ENCODE results near the gene MMP23B.
"Not testable (repeated sequence)": the region's sequence is repeated elsewhere in the genome, so short reads cannot be mapped to it uniquely, and the experiment has no call there.

MMP23B gene

GRCh38 chr1:1621173-1622009, 10.6 kb upstream of the MMP23B start:
- DNase-seq, result no peak

- DNase-seq, result no peak
Measured at GRCh38 chr1:1622010-1622787, 9.8 kb upstream of the MMP23B start.

DNA sequence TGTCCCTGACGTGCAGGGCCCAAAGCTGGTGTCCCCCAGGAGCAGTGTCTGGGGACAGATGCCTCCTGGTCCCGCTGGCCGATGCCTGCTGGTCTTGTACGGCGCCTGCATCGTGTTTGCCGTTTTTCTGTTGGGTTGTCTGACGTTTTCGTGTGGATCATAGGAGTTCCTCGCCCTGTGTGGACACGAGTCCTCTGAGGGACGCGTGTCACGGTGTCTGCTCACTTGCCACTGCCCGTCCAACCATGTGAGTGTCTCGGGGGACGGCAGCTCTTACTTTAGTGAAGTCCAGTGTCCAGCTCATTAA, 9.2 kb upstream of the MMP23B start:
- DNase-seq, result no peak

DNA sequence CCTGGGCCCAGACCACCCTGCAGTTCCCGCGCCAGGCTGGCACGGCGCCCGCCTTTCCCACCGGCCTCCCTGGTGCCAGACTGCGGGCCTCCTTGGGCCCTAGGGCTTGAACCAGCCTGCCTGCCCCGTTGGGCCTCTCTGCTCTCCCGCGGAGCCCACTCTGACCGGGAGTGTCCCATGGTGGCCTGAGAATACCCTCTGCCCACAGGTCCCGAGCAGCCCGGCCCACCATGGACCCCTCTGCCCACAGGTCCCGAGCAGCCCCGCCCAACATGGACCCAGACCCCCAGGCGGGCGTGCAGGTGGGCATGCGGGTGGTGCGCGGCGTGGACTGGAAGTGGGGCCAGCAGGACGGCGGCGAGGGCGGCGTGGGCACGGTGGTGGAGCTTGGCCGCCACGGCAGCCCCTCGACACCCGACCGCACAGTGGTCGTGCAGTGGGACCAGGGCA, 8.8 kb upstream of the MMP23B start:
- no peak for DNase-seq

DNA sequence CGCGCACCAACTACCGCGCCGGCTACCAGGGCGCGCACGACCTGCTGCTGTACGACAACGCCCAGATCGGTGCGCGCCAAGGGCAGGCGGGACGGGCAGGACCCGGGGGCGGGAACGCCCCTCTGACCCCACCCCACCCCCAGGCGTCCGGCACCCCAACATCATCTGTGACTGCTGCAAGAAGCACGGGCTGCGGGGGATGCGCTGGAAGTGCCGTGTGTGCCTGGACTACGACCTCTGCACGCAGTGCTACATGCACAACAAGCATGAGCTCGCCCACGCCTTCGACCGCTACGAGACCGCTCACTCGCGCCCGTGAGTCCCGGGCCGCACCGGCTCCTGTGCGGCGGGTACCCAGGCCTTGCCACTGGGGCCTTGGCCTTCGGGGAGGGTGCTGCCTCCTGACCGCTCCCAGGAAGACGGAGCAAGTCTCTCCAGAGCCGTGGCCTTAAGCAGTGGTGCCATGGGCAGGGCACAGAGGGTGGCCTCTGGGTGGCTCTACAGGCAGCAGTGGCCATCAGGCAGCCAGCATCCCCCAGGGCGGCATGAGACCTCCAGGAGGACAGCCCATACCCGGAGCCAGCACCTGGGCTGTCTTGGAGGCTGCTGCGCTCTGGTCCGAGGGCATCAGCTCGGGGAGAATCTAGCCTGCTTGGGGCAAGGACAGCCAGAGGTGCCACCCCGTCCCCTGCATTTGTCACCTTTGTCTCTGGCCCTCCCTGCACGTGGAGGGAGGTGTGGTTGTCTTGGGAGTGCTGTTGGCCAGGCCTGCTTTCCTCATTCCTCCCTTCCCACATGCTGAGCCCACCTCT, 8.1 kb upstream of the MMP23B start:
- DNase-seq, result no peak

DNA sequence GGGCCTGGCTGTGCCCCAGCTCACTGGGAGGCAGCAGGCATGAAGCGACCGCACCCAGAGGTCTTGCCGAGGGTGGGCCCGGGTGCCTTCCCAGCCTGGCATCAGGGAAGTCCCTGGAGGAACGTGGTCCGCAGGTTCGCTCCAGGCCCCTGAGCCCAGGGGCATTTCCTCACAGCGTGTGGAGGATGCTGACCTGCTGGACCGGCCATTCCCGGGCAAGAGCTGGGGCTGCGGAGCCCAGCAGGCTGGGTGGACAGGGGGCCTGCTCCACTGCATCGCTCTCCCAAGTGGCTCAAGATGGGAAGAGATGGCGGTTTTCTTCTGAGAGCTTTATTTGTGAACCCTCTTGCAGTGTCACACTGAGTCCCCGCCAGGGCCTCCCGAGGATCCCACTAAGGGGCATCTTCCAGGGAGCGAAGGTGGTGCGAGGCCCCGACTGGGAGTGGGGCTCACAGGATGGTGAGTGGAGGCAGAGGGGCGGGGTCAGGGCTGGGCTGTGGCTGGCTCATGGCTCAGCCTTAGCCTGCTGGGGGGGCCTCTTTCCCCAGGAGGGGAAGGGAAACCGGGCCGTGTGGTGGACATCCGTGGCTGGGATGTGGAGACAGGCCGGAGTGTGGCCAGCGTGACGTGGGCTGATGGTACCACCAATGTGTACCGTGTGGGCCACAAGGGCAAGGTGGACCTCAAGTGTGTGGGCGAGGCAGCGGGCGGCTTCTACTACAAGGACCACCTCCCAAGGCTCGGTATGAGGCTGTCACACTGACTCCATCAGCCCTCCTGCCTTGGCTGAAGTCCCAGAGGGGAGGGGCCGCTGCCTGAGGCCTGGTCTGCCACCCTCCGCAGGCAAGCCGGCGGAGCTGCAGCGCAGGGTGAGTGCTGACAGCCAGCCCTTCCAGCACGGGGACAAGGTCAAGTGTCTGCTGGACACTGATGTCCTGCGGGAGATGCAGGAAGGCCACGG, 7.2 kb upstream of the MMP23B start:
- no peak for DNase-seq

DNA sequence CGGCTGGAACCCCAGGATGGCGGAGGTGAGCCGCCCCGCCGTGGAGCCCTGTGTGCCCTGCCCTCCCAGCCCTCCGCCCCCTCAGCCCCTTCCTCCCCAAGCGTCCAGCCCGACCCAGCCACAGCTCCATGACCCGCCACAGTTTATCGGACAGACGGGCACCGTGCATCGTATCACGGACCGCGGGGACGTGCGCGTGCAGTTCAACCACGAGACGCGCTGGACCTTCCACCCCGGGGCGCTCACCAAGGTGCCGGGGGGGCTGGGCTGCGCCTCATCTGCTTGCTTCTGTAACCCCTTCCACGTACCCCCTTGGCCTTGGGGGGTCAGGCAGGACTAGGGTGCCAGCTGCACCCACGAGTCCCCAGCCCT, 6.6 kb upstream of the MMP23B start:
- no peak for DNase-seq

DNA sequence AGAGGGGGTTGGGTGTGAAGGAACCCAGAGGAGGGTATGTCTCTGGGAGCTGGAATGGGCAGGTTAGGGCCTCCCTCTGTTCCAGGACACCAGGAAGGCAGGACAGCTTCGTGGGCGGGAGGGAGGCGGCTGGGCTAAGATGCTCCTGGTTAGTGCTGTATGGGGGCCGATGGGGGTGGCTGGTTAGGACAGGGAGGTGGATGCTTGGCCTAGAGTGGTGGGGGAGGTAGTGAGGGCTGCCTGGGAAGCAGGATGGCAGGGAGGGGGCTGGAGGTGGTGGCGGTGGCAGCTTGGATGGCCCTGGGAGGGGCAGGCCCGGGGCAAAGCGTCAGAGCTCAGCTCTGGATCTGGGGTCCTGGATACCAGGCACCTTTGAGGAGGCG, 6.2 kb upstream of the MMP23B start:
- DNase-seq, result no peak

DNA sequence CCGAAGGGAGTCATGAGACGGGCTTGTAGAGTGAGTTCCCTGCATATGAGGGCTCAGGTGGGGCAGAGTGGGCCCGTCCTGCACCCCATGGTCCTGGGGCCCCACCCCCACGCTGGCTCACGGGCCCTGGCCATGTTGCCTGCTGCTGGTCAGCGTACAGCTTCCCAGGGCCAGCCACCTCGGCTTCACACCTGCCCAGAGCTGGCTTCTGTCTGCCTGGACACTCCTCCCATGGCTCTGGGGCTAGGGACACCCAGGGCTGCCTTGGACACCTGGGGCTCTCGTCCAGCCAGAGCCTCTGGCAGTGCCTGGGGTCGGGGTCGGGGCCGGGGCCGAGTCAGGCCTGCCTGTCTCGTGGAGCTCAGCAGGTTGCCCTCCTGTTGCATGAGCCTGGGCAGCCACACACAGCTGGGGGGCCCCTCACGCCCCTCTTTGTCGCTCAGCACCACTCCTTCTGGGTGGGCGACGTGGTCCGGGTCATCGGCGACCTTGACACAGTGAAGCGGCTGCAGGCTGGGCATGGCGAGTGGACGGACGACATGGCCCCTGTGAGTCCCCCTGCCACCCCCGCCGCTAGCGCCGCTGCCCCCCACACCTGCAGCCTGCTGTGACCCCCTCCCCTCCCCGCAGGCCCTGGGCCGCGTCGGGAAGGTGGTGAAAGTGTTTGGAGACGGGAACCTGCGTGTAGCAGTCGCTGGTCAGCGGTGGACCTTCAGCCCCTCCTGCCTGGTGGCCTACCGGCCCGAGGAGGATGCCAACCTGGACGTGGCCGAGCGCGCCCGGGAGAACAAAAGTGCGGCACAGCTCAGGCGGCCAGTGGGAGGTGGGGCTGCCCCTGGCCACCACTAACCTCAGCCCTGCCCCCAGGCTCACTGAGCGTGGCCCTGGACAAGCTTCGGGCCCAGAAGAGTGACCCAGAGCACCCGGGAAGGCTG, 5.5 kb upstream of the MMP23B start:
- no peak for DNase-seq

GRCh38 chr1:1627261-1627828, 4.6 kb upstream of the MMP23B start:
- no peak for DNase-seq

GRCh38 chr1:1627829-1628753, 3.9 kb upstream of the MMP23B start:
- DNase-seq, result no peak

- peak; percentile 52 for DNase-seq
Measured at GRCh38 chr1:1628754-1629429, 3.1 kb upstream of the MMP23B start.

- peak; percentile 87 for DNase-seq
Measured at GRCh38 chr1:1629430-1630190, 2.4 kb upstream of the MMP23B start.

DNA sequence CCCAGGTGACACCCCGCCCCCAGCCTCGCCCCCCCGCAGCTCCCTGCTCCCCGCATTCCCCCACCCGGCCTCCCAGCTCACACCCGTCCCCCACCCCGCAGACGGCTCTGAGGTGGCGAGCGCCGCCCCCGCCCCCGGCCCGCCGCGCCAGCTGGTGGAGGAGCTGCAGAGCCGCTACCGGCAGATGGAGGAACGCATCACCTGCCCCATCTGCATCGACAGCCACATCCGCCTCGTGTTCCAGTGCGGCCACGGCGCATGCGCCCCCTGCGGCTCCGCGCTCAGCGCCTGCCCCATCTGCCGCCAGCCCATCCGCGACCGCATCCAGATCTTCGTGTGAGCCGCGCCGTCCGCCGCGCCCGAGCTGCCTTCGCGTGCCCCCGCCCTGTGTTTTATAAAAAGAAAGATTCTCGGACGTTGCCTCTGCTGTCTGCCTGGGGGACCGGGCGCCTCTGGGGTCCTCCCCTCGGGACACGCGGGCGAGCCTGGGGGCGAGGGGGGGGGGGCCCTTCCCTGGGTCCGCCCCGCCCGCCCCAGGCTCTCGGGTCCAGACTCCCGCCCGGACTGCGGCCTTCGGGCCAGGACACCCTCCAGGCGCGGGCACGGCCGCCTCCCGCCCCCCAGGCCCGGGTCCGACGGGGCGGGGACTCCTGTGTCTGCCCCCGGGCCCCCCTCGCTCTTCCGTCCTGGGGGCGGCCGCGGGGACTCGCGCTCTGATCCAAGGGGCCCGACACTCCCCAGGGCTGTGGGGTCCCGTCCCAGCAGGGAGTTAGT, 1.6 kb upstream of the MMP23B start:
- peak; percentile 95 for DNase-seq

DNA sequence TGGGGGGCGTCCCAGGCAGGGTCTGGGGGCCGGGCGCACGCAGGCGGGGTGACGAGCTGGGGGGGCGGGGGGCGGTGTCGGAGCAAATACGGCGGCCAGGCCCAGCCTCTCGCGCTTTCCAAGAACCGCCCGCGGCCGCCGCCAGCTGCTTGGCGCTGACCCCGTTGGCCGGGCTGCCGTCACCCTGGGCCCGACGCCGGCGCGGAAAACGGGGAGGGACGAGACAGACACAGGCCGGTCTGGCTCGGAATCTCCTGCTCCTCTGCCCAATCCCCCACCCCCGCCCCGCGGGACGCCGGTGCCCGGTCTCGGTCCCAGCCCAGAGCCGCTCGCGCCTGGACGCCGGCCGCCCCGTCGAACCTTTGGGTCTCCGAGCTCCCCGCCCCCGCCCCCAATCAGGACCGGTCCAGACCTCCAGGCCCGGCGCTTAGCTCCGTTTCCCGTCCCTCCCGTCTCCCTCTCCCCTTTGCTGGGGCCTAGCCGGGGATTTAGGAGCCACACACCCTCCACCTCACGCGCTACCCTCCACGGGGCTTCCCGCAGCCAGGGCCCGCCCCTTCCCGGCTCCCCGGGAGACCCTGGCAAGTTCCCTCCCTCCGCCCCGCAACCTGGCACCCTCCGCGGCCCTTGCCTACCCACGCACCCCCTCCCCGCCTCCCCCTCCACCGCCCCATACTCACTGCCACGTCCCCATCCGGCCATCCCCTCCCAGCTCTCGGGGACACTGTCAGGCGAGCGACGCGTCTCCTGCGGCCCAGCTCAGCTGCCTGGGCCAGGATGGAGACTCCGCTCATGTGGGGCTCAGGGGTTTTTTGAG, 800 bp upstream of the MMP23B start:
- no peak for DNase-seq

DNA sequence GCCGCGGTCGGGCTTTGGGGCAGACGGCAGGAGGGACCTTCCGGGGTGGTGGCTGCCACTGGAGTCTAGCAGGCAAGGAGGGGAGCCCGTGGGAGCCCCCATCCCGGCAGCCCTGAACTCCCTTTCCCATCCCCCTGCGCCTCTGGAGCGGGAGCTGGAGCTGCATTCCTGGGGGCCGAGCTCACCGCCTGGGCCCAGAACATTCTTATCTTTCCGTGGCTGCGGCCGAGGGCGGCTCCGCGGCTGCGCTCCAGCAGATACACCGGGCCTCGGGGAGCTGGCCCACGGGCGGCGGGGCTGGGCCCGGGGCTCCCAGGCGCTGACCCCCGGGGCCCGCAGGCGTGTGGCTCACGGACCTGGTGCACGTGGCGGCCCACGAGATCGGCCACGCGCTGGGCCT, 1.4 kb downstream of the MMP23B start:
- DNase-seq, result not testable (repeated sequence)

GRCh38 chr1:1634613-1635012, 2.6 kb downstream of the MMP23B start:
- not testable (repeated sequence) for DNase-seq
